HepG2 (cell line): ENCODE measurements around the gene RNH1.

Source experiments
- CTCF ChIP-seq: sonication (generic); formaldehyde crosslinking; IDR thresholded peaks from 2 replicates; pipeline ENCODE4 v1.5.0; 2020; ENCODE audit warnings: mild to moderate bottlenecking, missing genetic modification reagents, moderate library complexity
- FOXM1 ChIP-seq: sonication (generic); formaldehyde crosslinking; IDR thresholded peaks from 2 replicates; pipeline ENCODE4 v1.5.0; 2020; ENCODE audit warnings: missing genetic modification reagents
- POLR2A ChIP-seq, 2 experiments: IDR thresholded peaks; 2 replicates each; pipeline ENCODE4 v1.6.1; 2011; ENCODE audit warnings: low read depth in 2 of 2, low read length in 2 of 2, mild to moderate bottlenecking in 1 of 2, moderate library complexity in 1 of 2; ENCODE audit not compliant: insufficient read depth in 1 of 2
- ZBTB10 ChIP-seq: sonication (generic); formaldehyde crosslinking; IDR thresholded peaks from 2 replicates; pipeline ENCODE4 v1.4.0; 2020; ENCODE audit warnings: missing genetic modification reagents, borderline replicate concordance
- ZNF691 ChIP-seq: sonication (generic); formaldehyde crosslinking; IDR thresholded peaks from 2 replicates; pipeline ENCODE4 v1.4.0; 2020; ENCODE audit warnings: missing genetic modification reagents, low read depth, mild to moderate bottlenecking, borderline replicate concordance

- TF ChIP-seq ZNF691 (CRISPR knock-in tag) (no peak), FOXM1 (CRISPR knock-in tag) (no peak), ZBTB10 (CRISPR knock-in tag) (no peak), CTCF (CRISPR knock-in tag) (no peak), POLR2A (IDR thresholded peaks at IDR 0.05; ENCODE audit: insufficient read depth in 1 of 2, low read depth in 2 of 2, low read length in 2 of 2) (no peak; a peak in 1 of 4 replicates)
Observed at GRCh38 chr11:503179-503981, 3.7 kb downstream of the RNH1 start.
